Central memory CD4-positive, alpha-beta T cell (primary cell): ENCODE results near the gene NLRX1.
A peak's percentile ranks its signal among the peaks of the same experiment; 100 is the strongest.

Source experiments
- DNase-seq: peaks from one replicate; pipeline ENCODE4 v3.0.0; 2022

NLRX1 gene

GRCh38 chr11:119209186-119209585 lies 40.7 kb downstream of the NLRX1 start:
- no peak for DNase-seq

GRCh38 chr11:119210050-119210449 lies 41.5 kb downstream of the NLRX1 start:
- DNase-seq = no peak

GRCh38 chr11:119218141-119218878 lies 49.8 kb downstream of the NLRX1 start:
- no peak for DNase-seq

GRCh38 chr11:119222308-119222707 lies 53.8 kb downstream of the NLRX1 start:
- DNase-seq = no peak

GRCh38 chr11:119222891-119223290 lies 54.4 kb downstream of the NLRX1 start:
- DNase-seq = no peak

GRCh38 chr11:119223856-119224255 lies 55.3 kb downstream of the NLRX1 start:
- DNase-seq = no peak

GRCh38 chr11:119228535-119229287 lies 60.2 kb downstream of the NLRX1 start:
- DNase-seq = peak; percentile 17

- no peak for DNase-seq
Observed at GRCh38 chr11:119229288-119229672, 60.8 kb downstream of the NLRX1 start.

- DNase-seq = no peak
Observed at GRCh38 chr11:119229741-119230140, 61.2 kb downstream of the NLRX1 start.
